Esophagus muscularis mucosa (tissue), 3 donors: ENCODE measurements around the gene TMEM259.

Experiments used
- POLR2A ChIP-seq: fragments of 450-650 bp; IDR thresholded peaks from one replicate; pipeline ENCODE4 v1.6.1; 2017; ENCODE audit warnings: antibody characterized with exemption, moderate library complexity, mild to moderate bottlenecking, low read depth
- POLR2AphosphoS5 ChIP-seq, 2 donors: sonication (generic); formaldehyde crosslinking; IDR thresholded peaks; one replicate each; pipeline ENCODE4 v1.6.1; 2017; ENCODE audit warnings: antibody characterized with exemption in 2 of 2
- TF ChIP-seq, protein P1 (sequence below), 3 experiments: fragments of 200-600 bp in 2 of 3; fragments of 450-650 bp in 1 of 3; sonication (generic) in 2 of 3; IDR thresholded peaks; one replicate each; pipeline ENCODE4 v1.5.1; 2017 to 2019; ENCODE audit warnings: antibody characterized with exemption in 3 of 3, mild to moderate bottlenecking in 2 of 3, moderate library complexity in 1 of 3

DNA sequence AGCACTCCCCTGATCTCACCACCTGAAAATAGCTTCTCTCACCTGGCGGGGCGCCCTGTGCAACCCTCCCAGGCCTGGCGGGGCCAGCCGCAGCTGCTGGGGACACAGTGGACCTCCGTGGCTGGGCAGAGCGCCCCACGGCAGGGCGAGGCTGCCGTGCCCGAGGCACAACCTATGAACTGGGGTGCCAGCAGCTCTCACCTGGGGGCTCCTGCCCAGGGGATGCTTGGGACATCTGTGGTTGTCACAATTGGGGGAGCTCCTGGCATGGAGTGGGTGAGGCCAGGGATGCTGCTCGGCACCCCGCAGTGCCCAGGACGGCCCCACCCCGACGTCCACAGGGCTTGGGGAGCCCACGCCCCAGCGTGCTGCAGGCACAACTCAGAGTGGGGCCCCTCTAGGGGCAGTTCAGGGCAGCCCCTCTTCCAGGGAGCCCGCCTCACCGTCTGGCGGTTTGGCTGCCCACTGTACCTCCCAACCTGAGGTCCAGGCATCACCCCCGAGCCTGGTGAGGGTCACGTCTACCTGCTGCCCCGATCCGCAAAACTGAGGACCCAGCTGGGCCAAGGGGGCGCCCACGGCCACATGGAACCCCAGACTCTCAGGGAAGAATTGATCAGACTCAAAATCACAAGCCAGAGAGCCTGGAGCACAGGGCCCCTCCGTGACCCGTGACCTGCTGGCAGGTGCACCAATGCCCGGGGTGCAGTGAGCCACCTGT is 5.7 kb downstream of the TMEM259 start:
- TF ChIP-seq POLR2A, result no peak
- TF ChIP-seq, protein P1, sequence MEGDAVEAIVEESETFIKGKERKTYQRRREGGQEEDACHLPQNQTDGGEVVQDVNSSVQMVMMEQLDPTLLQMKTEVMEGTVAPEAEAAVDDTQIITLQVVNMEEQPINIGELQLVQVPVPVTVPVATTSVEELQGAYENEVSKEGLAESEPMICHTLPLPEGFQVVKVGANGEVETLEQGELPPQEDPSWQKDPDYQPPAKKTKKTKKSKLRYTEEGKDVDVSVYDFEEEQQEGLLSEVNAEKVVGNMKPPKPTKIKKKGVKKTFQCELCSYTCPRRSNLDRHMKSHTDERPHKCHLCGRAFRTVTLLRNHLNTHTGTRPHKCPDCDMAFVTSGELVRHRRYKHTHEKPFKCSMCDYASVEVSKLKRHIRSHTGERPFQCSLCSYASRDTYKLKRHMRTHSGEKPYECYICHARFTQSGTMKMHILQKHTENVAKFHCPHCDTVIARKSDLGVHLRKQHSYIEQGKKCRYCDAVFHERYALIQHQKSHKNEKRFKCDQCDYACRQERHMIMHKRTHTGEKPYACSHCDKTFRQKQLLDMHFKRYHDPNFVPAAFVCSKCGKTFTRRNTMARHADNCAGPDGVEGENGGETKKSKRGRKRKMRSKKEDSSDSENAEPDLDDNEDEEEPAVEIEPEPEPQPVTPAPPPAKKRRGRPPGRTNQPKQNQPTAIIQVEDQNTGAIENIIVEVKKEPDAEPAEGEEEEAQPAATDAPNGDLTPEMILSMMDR (IDR thresholded peaks at IDR 0.05), result no peak
- no peak for TF ChIP-seq POLR2AphosphoS5 (IDR thresholded peaks at IDR 0.05)
